Measurements from ENCODE around the gene TSPAN15.

GRCh38 chr10:69459893-69460575 lies 8.8 kb downstream of the TSPAN15 start:
- no peak for TF ChIP-seq CTCF (conservative IDR thresholded peaks at IDR 0.05; ENCODE audit: low read length)
- TF ChIP-seq EZH2phosphoT487 (IDR thresholded peaks at IDR 0.05; ENCODE audit: borderline replicate concordance, low read depth, low read length): no peak
